Activated T-cell treated with anti-CD3 and anti-CD28 coated beads, Interleukin-2, amount 50 U/mL, for 72 hours (primary cell): Measurements from ENCODE around the gene MYO10. TPM values are rescaled to one million over a fixed set of nuclear protein-coding genes. Genes with fewer than 3 reads are reported as not detected.

ENCODE experiments used
- ATAC-seq, 2 donors: fragments of 150-1000 bp; cut with Tn5 transposase; replicated peaks in 1 of 2; 2 replicates each; pipeline ENCODE4 v1.10.0; 2021; ENCODE audit warnings: moderate library complexity in 2 of 2, mild to moderate bottlenecking in 1 of 2
- DNase-seq, 2 donors: peaks; one replicate each; pipeline ENCODE4 v3.0.0; 2021 to 2022; ENCODE audit warnings: mixed read lengths in 1 of 2
- H3K27ac Mint-ChIP-seq: one replicate; pipeline ENCODE4 v1.8.0; 2022; ENCODE audit warnings: mild to moderate bottlenecking, moderate library complexity, mixed read lengths
- H3K27me3 Mint-ChIP-seq: one replicate; pipeline ENCODE4 v1.8.0; 2022; ENCODE audit warnings: low read depth, mixed read lengths
- H3K36me3 Mint-ChIP-seq, 2 donors: one replicate each; pipeline ENCODE4 v1.8.0; 2022; ENCODE audit warnings: mixed read lengths in 2 of 2, mild to moderate bottlenecking in 1 of 2; ENCODE audit not compliant: insufficient read depth in 2 of 2
- H3K4me1 Mint-ChIP-seq: one replicate; pipeline ENCODE4 v1.8.0; 2022; ENCODE audit warnings: low read depth, mixed read lengths
- H3K4me3 Mint-ChIP-seq, 2 donors: one replicate each; pipeline ENCODE4 v1.8.0; 2022; ENCODE audit warnings: mild to moderate bottlenecking in 2 of 2, mixed read lengths in 2 of 2, moderate library complexity in 2 of 2
- H3K9me3 Mint-ChIP-seq, 2 donors: one replicate each; pipeline ENCODE4 v1.8.0; 2022; ENCODE audit warnings: mixed read lengths in 2 of 2
- total RNA-seq, 2 donors: library from RNA; stranded (reverse); gene quantifications; one replicate each; pipeline ENCODE4 v1.2.3, GENCODE V29; 2022

Gene MYO10
- total RNA-seq, 2 donors from 2014 or later = 0.43 to 0.97 TPM

DNA sequence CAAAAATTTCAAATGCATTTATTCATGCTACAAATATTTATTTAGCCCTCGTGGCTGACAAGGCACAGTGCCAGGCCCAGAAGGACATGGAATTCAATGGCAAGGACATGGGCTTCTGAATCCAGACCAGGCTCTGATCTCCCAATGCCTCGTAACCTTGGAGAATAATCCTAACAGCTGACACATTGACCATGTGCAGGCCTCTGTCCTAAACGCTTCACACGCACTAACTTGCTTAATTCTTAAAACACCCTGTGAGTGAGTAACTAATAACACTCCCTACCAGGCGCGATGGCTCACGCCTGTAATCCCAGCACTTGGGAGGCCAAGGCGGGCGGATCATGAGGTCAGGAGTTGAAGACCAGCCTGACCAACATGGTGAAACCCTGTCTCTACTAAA is 33.2 kb downstream of the MYO10 start:
- H3K4me1 Mint-ChIP-seq = no peaks in the 10 kb centered on the region
- no peaks in the 10 kb centered on the region for H3K36me3 Mint-ChIP-seq
- ATAC-seq (no peak), DNase-seq (no peak)
- no peak overlapping the region for H3K4me3 Mint-ChIP-seq
- no peaks in the 10 kb centered on the region for H3K27me3 Mint-ChIP-seq
- peaks cover 0 to 3% of the 10 kb centered on the region in 2 donors for H3K9me3 Mint-ChIP-seq
- no peak overlapping the region for H3K27ac Mint-ChIP-seq

DNA sequence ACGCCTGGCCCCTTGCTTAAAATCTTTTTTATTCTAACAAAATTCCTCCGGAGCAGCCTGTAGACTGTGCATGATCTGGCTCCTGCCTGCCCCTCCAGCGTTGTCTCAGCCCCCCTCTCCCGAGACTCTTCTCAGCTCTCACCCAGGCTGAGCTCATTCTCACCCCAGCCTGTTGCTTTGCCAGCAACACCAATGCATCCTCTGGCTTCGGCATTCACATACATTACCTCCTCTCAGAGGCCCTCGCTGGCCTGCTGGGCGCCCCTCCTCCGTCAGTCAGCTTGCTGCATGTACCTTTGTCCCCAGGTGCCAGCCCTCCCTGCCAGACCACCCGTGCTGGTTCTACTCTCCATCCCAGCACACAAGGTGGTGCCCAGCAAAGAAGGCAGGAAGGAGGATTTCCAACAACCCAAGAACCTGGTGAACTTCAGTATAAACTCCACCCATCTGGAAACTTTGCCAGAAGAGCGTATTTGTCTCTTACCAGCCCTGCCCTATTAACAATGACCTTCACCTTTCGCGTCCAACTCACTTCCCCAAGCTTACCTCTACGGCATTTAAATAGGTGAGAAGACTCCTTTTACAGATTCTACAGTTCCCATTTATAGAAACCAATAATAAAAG is 35.0 kb downstream of the MYO10 start:
- Mint-ChIP-seq H3K27ac (no peak overlapping the region), H3K4me3 (no peak overlapping the region), H3K4me1 (no peaks in the 10 kb centered on the region), H3K9me3 (no peaks in the 10 kb centered on the region), H3K27me3 (peaks cover 7% of the 10 kb centered on the region), H3K36me3 (no peaks in the 10 kb centered on the region)
- DNase-seq (no peak), ATAC-seq (no peak)

- no peaks in the 10 kb centered on the region for H3K4me1 Mint-ChIP-seq
- no peaks in the 10 kb centered on the region for H3K9me3 Mint-ChIP-seq
- ATAC-seq = no peak
- no peak overlapping the region for H3K27ac Mint-ChIP-seq
- H3K27me3 Mint-ChIP-seq = peaks cover 7% of the 10 kb centered on the region
- H3K36me3 Mint-ChIP-seq = no peaks in the 10 kb centered on the region
- no peak overlapping the region for H3K4me3 Mint-ChIP-seq
- no peak for DNase-seq
Observed at GRCh38 chr5:16899171-16899570, 36.9 kb downstream of the MYO10 start.

DNA sequence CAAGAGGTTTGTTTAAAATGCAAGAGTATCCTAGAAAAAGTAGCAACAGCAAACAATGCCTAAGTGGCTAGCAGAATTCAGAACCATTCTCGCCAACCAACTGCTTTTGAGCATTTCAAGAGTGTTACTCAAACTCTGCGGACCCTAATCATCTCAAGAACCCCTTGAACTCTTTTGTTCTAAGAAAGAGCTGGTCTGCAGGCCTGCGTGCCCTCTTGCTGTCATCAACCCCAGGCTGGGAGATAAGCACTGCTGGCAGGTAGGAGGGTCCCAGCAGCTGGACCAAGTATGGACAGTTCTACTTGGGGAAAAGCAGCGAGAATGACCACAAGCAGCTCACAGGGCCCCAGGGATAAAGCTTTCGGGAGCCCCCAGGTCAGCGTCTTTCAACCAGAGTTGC is 38.3 kb downstream of the MYO10 start:
- Mint-ChIP-seq H3K4me3 (no peak overlapping the region), H3K27me3 (peaks cover 7% of the 10 kb centered on the region), H3K36me3 (no peaks in the 10 kb centered on the region), H3K27ac (no peak overlapping the region), H3K9me3 (no peaks in the 10 kb centered on the region), H3K4me1 (no peaks in the 10 kb centered on the region)
- DNase-seq (no peak), ATAC-seq (no peak)

GRCh38 chr5:16897284-16897704 is 38.8 kb downstream of the MYO10 start:
- Mint-ChIP-seq H3K27ac (no peak overlapping the region), H3K9me3 (no peaks in the 10 kb centered on the region), H3K36me3 (no peaks in the 10 kb centered on the region), H3K27me3 (peaks cover 7% of the 10 kb centered on the region), H3K4me1 (no peaks in the 10 kb centered on the region), H3K4me3 (no peak overlapping the region)
- ATAC-seq = no peak
- no peak for DNase-seq

- Mint-ChIP-seq H3K36me3 (no peaks in the 10 kb centered on the region), H3K4me3 (no peak overlapping the region), H3K27me3 (peaks cover 7% of the 10 kb centered on the region), H3K9me3 (peaks cover 0 to 2% of the 10 kb centered on the region in 2 donors), H3K4me1 (no peaks in the 10 kb centered on the region), H3K27ac (no peak overlapping the region)
- no peak for DNase-seq
- no peak for ATAC-seq
Observed at GRCh38 chr5:16896767-16897166, 39.3 kb downstream of the MYO10 start.

DNA sequence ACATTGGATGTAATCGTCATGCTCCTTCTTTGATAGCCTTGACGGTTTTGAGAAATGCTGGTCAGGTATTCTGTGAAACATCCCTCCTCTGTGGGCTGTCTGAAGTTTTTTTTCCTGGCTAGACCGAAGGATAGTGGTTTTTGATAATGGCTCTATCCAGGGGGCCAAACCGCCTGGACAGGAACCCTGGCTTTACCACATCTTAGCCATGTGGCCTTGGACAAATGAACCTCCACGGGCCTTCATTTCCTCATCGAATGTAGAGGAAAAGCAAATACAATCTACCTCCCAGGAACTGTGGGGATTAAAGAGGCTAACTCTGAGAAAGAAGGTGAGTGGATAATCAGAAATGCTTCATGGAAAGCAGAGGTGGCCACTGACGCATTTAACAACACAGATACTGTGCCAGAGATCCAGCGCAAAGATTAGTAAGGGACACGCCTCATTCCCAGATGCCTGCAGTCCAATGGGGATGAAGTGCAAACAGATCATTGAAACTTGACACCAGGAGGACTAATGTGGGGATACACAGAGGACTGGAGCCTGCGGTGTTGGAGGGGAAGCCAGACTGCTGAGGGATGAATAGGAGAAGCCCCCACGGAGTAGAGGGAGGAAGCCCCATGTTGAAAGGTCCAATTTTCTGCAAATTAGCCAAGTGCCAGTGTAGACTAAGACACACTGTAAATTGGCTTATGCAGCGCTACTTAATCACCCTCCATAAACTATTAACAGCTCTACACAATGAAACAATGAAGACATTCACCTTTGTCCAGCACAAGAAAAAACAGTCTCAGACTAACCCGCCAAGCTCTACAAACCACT is 41.6 kb downstream of the MYO10 start:
- Mint-ChIP-seq H3K9me3 (peaks cover 0 to 2% of the 10 kb centered on the region in 2 donors), H3K27ac (no peak overlapping the region)

GRCh38 chr5:16891033-16891432 is 45.1 kb downstream of the MYO10 start:
- Mint-ChIP-seq H3K4me3 (no peak overlapping the region), H3K36me3 (no peaks in the 10 kb centered on the region), H3K27ac (no peak overlapping the region), H3K27me3 (no peaks in the 10 kb centered on the region), H3K9me3 (peaks cover 0 to 2% of the 10 kb centered on the region in 2 donors), H3K4me1 (no peaks in the 10 kb centered on the region)
- ATAC-seq (no peak), DNase-seq (no peak)

More for the DNA sequence above, 41.6 kb downstream of the MYO10 start:
- Mint-ChIP-seq H3K4me3 (no peak overlapping the region), H3K4me1 (no peaks in the 10 kb centered on the region), H3K27me3 (peaks cover 7% of the 10 kb centered on the region), H3K36me3 (no peaks in the 10 kb centered on the region)
- no peak for ATAC-seq
- no peak for DNase-seq

DNA sequence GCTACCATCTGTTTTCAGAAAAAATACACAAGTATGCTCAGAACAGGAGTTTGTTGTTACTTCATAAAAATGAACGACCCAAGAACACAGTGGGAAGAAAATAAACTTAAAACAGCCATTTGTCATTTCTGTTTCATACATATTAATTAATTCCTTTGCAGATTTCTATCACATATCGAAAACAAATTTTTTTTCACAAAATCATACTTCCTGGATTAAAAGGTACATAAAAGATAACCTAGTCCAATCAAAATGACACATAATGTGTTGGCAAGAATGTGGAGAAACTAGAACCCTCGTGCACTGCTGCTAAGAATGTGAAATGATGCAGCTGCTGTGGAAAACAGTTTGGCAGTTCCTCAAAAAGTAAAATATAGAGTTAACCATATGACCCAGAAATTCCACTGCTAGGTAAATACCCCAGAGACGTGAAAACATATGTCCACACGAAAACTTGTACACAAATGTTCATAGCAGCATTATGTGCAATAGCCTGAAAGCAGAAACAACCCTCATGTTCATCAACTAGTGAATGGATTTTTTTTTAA is 46.0 kb downstream of the MYO10 start:
- H3K4me1 Mint-ChIP-seq = no peaks in the 10 kb centered on the region
- no peak overlapping the region for H3K4me3 Mint-ChIP-seq

DNA sequence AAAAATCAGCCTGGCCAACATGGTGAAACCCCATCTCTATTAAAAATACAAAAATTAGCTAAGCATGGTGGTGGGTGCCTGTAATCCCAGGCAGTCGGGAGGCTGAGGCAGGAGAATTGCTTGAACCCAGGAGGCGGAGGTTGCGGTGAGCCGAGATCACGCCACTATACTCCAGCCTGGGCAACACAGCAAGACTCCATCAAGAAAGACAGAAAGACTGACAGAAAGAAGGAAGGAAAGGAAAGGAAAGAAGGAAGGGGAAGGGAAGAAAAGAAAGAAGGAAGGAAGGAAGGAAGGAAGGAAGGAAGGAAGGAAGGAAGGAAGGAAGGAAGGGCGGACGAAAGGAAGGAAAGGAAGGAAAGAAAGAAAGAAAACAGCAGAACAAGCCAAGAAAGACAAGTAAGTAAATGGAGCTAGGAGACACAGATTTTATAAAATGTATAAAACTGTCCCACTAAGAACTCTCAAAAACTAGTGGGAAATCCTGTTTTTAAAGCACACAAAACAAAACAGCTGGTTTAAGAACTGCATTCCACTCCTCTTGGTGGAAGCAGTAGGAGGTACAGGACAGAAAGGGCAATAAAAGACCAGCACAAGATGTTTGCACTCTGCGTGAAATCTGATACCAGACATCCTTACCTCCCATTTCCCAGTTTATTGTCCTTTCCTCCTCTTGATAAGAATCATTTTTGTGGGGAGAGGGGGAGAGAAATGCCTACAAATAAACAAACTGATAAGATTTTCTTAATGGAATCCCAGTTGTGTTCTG is 46.7 kb downstream of the MYO10 start:
- Mint-ChIP-seq H3K4me3 (no peak overlapping the region), H3K36me3 (no peaks in the 10 kb centered on the region), H3K4me1 (no peaks in the 10 kb centered on the region), H3K9me3 (peaks cover 0 to 2% of the 10 kb centered on the region in 2 donors), H3K27me3 (no peaks in the 10 kb centered on the region), H3K27ac (no peak overlapping the region)
- no peak for ATAC-seq
- DNase-seq = no peak

More for the DNA sequence above, 46.0 kb downstream of the MYO10 start:
- ATAC-seq = no peak
- Mint-ChIP-seq H3K27me3 (no peaks in the 10 kb centered on the region), H3K9me3 (peaks cover 0 to 2% of the 10 kb centered on the region in 2 donors), H3K36me3 (no peaks in the 10 kb centered on the region), H3K27ac (no peak overlapping the region)
- DNase-seq = no peak

- Mint-ChIP-seq H3K27me3 (no peaks in the 10 kb centered on the region), H3K4me1 (no peaks in the 10 kb centered on the region), H3K27ac (no peak overlapping the region), H3K4me3 (no peak overlapping the region), H3K9me3 (peaks cover 0 to 2% of the 10 kb centered on the region in 2 donors), H3K36me3 (no peaks in the 10 kb centered on the region)
- ATAC-seq = no peak
- no peak for DNase-seq
Observed at GRCh38 chr5:16888694-16889124, 47.4 kb downstream of the MYO10 start.

GRCh38 chr5:16886793-16887345 is 49.2 kb downstream of the MYO10 start:
- Mint-ChIP-seq H3K27me3 (no peaks in the 10 kb centered on the region), H3K36me3 (no peaks in the 10 kb centered on the region)

DNA sequence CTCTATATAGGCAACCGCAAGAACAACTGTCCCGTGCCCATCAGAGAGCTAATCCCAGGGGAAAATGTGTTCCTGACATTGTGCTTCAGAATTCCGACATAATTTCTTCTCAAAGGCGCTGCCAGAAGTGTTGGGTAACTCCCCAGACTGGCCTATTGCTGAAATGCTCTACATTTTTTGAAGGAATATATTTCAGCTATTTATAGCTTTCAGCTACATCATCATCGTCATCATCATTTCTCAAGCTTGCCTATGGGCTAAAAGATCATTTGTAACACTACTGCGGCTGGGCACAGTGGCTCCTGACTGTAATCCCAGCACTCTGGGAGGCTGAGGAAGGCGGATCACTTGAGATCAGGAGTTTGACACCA is 49.7 kb downstream of the MYO10 start:
- ATAC-seq (no peak), DNase-seq (no peak)
- no peak overlapping the region for H3K4me3 Mint-ChIP-seq
- no peak overlapping the region for H3K27ac Mint-ChIP-seq
- no peaks in the 10 kb centered on the region for H3K9me3 Mint-ChIP-seq
- no peaks in the 10 kb centered on the region for H3K36me3 Mint-ChIP-seq
- H3K27me3 Mint-ChIP-seq = no peaks in the 10 kb centered on the region
- no peaks in the 10 kb centered on the region for H3K4me1 Mint-ChIP-seq

More at GRCh38 chr5:16886793-16887345, 49.2 kb downstream of the MYO10 start:
- DNase-seq (no peak), ATAC-seq (no peak)
- H3K4me3 Mint-ChIP-seq = no peak overlapping the region
- H3K9me3 Mint-ChIP-seq = no peaks in the 10 kb centered on the region
- no peaks in the 10 kb centered on the region for H3K4me1 Mint-ChIP-seq
- H3K27ac Mint-ChIP-seq = no peak overlapping the region
